ENCODE measurements around the gene OR8B2. TPM values are rescaled to one million over a fixed set of nuclear protein-coding genes. Genes with fewer than 3 reads are reported as not detected.
A peak's percentile ranks its signal among the peaks of the same experiment; 100 is the strongest.
"Not testable (repeated sequence)": the region's sequence is repeated elsewhere in the genome, so short reads cannot be mapped to it uniquely, and the experiment has no call there.

Gene OR8B2
- polyA plus RNA-seq, 1 experiment: not detected

- no peak overlapping the region for H3K4me3 ChIP-seq (ENCODE audit: low read depth, low read length)
- CTCF ChIA-PET: no interaction called here
- no peaks in the 10 kb centered on the region for H3K27me3 ChIP-seq (ENCODE audit: control insufficient read depth, insufficient read depth, low read length)
- POLR2A ChIA-PET: no interaction called here
- TF ChIP-seq CTCF (IDR thresholded peaks at IDR 0.05; ENCODE audit: insufficient read depth, low read depth, low read length): no peak
- DNase-seq (ENCODE audit: low read depth): no peak
- H3K36me3 ChIP-seq (ENCODE audit: control insufficient read depth, insufficient read depth, low read length): no peaks in the 10 kb centered on the region
These were observed 25.6 kb upstream of the OR8B2 start for GRCh38 chr11:124409906-124410305.

DNA sequence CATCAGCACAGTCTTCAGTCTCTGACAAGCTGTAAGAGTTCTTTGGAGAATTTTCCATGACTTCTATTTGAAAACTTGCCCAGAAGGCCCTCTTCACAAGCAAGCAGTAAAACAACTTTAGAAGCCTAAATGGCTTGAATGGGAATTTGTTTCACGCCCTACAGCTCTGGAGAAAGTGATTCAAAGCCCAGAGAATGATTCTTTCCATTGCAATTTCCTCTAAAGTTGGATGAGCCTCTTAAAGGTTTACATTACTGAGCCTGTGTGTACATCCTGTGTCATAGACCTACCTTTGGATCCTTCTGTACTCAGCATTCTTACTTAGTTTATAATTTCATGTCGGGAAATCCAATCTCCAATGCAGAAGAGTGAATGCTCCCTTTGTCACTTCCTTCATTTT, 21.3 kb upstream of the OR8B2 start:
- no peak for DNase-seq (ENCODE audit: low read depth)
- ChIA-PET CTCF (no interaction called here), POLR2A (no interaction called here)
- no peak overlapping the region for H3K4me3 ChIP-seq (ENCODE audit: low read depth, low read length)
- no peaks in the 10 kb centered on the region for H3K36me3 ChIP-seq (ENCODE audit: control insufficient read depth, insufficient read depth, low read length)
- TF ChIP-seq CTCF (IDR thresholded peaks at IDR 0.05; ENCODE audit: insufficient read depth, low read depth, low read length): no peak
- H3K27me3 ChIP-seq (ENCODE audit: control insufficient read depth, insufficient read depth, low read length): no peaks in the 10 kb centered on the region

DNA sequence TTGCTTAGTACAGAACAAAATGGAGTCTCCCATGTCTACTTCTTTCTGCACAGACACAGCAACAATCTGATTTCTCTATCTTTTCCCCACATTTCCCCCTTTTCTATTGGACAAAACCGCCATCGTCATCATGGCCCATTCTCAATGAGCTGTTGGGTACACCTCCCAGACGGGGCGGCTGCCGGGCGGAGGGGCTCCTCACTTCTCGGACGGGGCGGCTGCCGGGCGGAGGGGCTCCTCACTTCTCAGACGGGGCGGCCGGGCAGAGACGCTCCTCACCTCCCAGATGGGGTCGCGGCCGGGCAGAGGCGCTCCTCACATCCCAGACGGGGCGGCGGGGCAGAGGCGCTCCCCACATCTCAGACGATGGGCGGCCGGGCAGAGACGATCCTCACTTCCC, 18.9 kb upstream of the OR8B2 start:
- CTCF ChIA-PET: interaction anchor here (1.4 to 1.7 kb wide), 2 partner anchors 16 to 180 kb away, joined by 5 to 6 read pairs; no protein-coding TSS in a partner anchor
- POLR2A ChIA-PET: not testable (repeated sequence)

GRCh38 chr11:124402326-124402922, 18.1 kb upstream of the OR8B2 start:
- ChIA-PET POLR2A (no interaction called here), CTCF (interaction anchor here (0.9 to 1.7 kb wide), 6 partner anchors 14 to 338 kb away, joined by 3 to 6 read pairs (median 4); no protein-coding TSS in a partner anchor)
- DNase-seq (ENCODE audit: low read depth): peak; percentile 25
- Histone ChIP-seq H3K36me3 (ENCODE audit: control insufficient read depth, insufficient read depth, low read length) (no peaks in the 10 kb centered on the region), H3K4me3 (ENCODE audit: low read depth, low read length) (no peak overlapping the region), H3K27me3 (ENCODE audit: control insufficient read depth, insufficient read depth, low read length) (no peaks in the 10 kb centered on the region)
- peak; percentile 74 for TF ChIP-seq CTCF (IDR thresholded peaks at IDR 0.05; ENCODE audit: insufficient read depth, low read depth, low read length)

More for the DNA sequence above, 18.9 kb upstream of the OR8B2 start:
- H3K4me3 ChIP-seq (ENCODE audit: low read depth, low read length); H3K36me3 ChIP-seq (ENCODE audit: control insufficient read depth, insufficient read depth, low read length); H3K27me3 ChIP-seq (ENCODE audit: control insufficient read depth, insufficient read depth, low read length); DNase-seq (ENCODE audit: low read depth): not testable (repeated sequence)

- no peaks in the 10 kb centered on the region for H3K36me3 ChIP-seq (ENCODE audit: control insufficient read depth, insufficient read depth, low read length)
- no peaks in the 10 kb centered on the region for H3K27me3 ChIP-seq (ENCODE audit: control insufficient read depth, insufficient read depth, low read length)
- no peak for DNase-seq (ENCODE audit: low read depth)
- CTCF ChIA-PET: no interaction called here
- no peak within 1 kb of the TSS for H3K4me3 ChIP-seq (ENCODE audit: low read depth, low read length)
- POLR2A ChIA-PET: no interaction called here
- TF ChIP-seq CTCF (IDR thresholded peaks at IDR 0.05; ENCODE audit: insufficient read depth, low read depth, low read length): no peak
These were observed 14.6 kb upstream of the OR8B2 start, which contains the start of gene OR8B3 for GRCh38 chr11:124398924-124399323. TSS of gene OR8B3 (minus strand) at chr11:124399024. CDS start at chr11:124397351, 1,673 bp downstream.

- DNase-seq (ENCODE audit: low read depth); H3K27me3 ChIP-seq (ENCODE audit: control insufficient read depth, insufficient read depth, low read length); H3K36me3 ChIP-seq (ENCODE audit: control insufficient read depth, insufficient read depth, low read length); H3K4me3 ChIP-seq (ENCODE audit: low read depth, low read length); POLR2A ChIA-PET; CTCF ChIA-PET: not testable (repeated sequence)
These were observed 12.5 kb upstream of the OR8B2 start for GRCh38 chr11:124396847-124397246.
